Activated gamma-delta T cell (primary cell): Measurements from ENCODE around the gene ZDHHC24.

Source experiments
- DNase-seq: peaks from one replicate; lab custom pipeline; 2025; lab: John Stamatoyannopoulos, UW

ZDHHC24 gene

GRCh38 chr11:66566221-66566620 is 20.4 kb upstream of the ZDHHC24 start:
- DNase-seq: no peak

GRCh38 chr11:66564984-66565383 is 19.1 kb upstream of the ZDHHC24 start:
- no peak for DNase-seq

GRCh38 chr11:66564538-66564937 is 18.7 kb upstream of the ZDHHC24 start:
- no peak for DNase-seq

GRCh38 chr11:66563832-66564231 is 18.0 kb upstream of the ZDHHC24 start:
- DNase-seq: no peak

- no peak for DNase-seq
Observed at GRCh38 chr11:66562907-66563583, 17.2 kb upstream of the ZDHHC24 start.

GRCh38 chr11:66562275-66562674 is 16.4 kb upstream of the ZDHHC24 start:
- no peak for DNase-seq

GRCh38 chr11:66561975-66562248 is 16.1 kb upstream of the ZDHHC24 start:
- no peak for DNase-seq

- no peak for DNase-seq
Observed at GRCh38 chr11:66561178-66561974, 15.5 kb upstream of the ZDHHC24 start.

GRCh38 chr11:66559866-66560676 is 14.2 kb upstream of the ZDHHC24 start:
- DNase-seq: no peak

GRCh38 chr11:66559142-66559865 is 13.5 kb upstream of the ZDHHC24 start:
- no peak for DNase-seq

- no peak for DNase-seq
Observed at GRCh38 chr11:66557733-66558326, 12.0 kb upstream of the ZDHHC24 start.

- no peak for DNase-seq
Observed at GRCh38 chr11:66556086-66556485, 10.2 kb upstream of the ZDHHC24 start.

GRCh38 chr11:66555416-66555815 is 9.6 kb upstream of the ZDHHC24 start:
- no peak for DNase-seq

- DNase-seq: no peak
Observed at GRCh38 chr11:66554602-66555001, 8.8 kb upstream of the ZDHHC24 start.

GRCh38 chr11:66550887-66551286 is 5.0 kb upstream of the ZDHHC24 start:
- DNase-seq: no peak

- no peak for DNase-seq
Observed at GRCh38 chr11:66549696-66550095, 3.8 kb upstream of the ZDHHC24 start.

- DNase-seq: no peak
Observed at GRCh38 chr11:66548774-66549630, 3.2 kb upstream of the ZDHHC24 start.

- DNase-seq: no peak
Observed at GRCh38 chr11:66548041-66548440, 2.2 kb upstream of the ZDHHC24 start.

GRCh38 chr11:66547662-66548009 is 1.8 kb upstream of the ZDHHC24 start:
- no peak for DNase-seq

GRCh38 chr11:66546966-66547661 is 1.3 kb upstream of the ZDHHC24 start:
- DNase-seq: no peak
